ENCODE results near the gene ARID1A. TPM values are rescaled to one million over a fixed set of nuclear protein-coding genes. Genes with fewer than 3 reads are reported as not detected.
A peak's percentile ranks its signal among the peaks of the same experiment; 100 is the strongest.

The ARID1A gene
- polyA plus RNA-seq, 1 donor (not counting 4 experiments of a cell fraction or from before 2014, with no cell fraction given), result 10.2 TPM

DNA sequence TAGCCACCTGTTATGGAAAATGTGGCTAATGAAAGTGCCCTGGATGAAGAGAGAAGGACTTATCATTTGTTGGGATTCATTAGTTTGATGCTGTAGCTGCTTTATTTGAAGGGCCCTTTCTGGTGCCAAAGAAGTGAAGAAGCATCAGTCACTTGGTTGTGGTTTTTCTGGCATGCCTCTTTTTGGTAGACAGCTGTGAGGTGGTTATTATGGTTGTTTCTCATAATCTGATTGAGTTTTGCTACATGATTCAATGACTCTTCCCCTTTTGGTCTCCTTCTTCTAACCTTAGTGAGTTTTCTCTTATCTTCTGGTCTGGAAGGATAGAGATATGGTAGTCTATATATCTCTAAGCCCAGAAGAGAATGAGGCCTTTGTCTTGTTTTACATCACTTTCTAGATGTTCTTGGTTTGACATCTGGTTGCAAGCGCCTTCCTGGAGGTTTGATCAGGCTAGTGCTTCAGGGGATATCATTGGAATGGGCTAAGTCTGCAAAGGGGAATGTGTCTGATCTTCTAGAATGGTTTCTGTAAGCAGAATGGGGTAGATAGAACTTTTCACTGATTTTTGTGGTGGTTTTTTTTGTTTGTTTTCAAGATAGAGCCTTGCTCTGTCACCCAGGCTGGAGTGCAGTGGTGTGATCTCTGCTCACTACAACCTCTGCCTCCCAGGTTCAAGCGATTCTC is 26.0 kb downstream of the ARID1A start:
- H3K27me3 ChIP-seq (ENCODE audit: control insufficient read depth, extremely low read depth, insufficient read depth, low read length), result no peaks in the 10 kb centered on the region
- peaks cover 11% of the 10 kb centered on the region for H3K9me1 ChIP-seq (ENCODE audit: control insufficient read depth, extremely low read depth, insufficient read depth, low read length)
- no peaks in the 10 kb centered on the region for H3K9me3 ChIP-seq (ENCODE audit: control insufficient read depth, low read depth, low read length)
- H3K36me3 ChIP-seq (ENCODE audit: control insufficient read depth in 2 of 2, extremely low read depth in 1 of 2, insufficient read depth in 2 of 2, low read length in 2 of 2), result no peaks in the 10 kb centered on the region
- FAIRE-seq (no peak), DNase-seq (ENCODE audit: low read depth, low spot score) (no peak)
- H3K27ac ChIP-seq (ENCODE audit: control insufficient read depth, insufficient read depth, low read length), result no peak overlapping the region
- no peak overlapping the region for H3K9ac ChIP-seq (ENCODE audit: control insufficient read depth, extremely low read depth, insufficient read depth, low read length)
- H3K79me2 ChIP-seq (ENCODE audit: control insufficient read depth, insufficient read depth, low read length), result peaks cover 88% of the 10 kb centered on the region
- H3K4me3 ChIP-seq (ENCODE audit: control insufficient read depth in 2 of 3, extremely low read depth in 1 of 3, insufficient read depth in 2 of 3, low read depth in 1 of 3, low read length in 3 of 3), result no peak overlapping the region
- no peak overlapping the region for H2AFZ ChIP-seq (ENCODE audit: control insufficient read depth, low read length)
- H4K20me1 ChIP-seq (ENCODE audit: control insufficient read depth, extremely low read depth, insufficient read depth, low read length), result peaks cover 20% of the 10 kb centered on the region
- dilution Hi-C loops (cut with MboI; ENCODE audit: extremely low pct_ligation_motif_present, low sequenced_read_pairs), result no loop called here
- H3K4me2 ChIP-seq (ENCODE audit: control insufficient read depth, extremely low read depth, insufficient read depth, low read depth, low read length), result no peak overlapping the region
- no peak for TF ChIP-seq EZH2 (IDR thresholded peaks at IDR 0.05; ENCODE audit: low read length)
- TF ChIP-seq, protein P1, sequence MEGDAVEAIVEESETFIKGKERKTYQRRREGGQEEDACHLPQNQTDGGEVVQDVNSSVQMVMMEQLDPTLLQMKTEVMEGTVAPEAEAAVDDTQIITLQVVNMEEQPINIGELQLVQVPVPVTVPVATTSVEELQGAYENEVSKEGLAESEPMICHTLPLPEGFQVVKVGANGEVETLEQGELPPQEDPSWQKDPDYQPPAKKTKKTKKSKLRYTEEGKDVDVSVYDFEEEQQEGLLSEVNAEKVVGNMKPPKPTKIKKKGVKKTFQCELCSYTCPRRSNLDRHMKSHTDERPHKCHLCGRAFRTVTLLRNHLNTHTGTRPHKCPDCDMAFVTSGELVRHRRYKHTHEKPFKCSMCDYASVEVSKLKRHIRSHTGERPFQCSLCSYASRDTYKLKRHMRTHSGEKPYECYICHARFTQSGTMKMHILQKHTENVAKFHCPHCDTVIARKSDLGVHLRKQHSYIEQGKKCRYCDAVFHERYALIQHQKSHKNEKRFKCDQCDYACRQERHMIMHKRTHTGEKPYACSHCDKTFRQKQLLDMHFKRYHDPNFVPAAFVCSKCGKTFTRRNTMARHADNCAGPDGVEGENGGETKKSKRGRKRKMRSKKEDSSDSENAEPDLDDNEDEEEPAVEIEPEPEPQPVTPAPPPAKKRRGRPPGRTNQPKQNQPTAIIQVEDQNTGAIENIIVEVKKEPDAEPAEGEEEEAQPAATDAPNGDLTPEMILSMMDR (optimal IDR thresholded peaks at IDR 0.05 in 1 of 3, IDR thresholded peaks at IDR 0.05 in 1 of 3, conservative IDR thresholded peaks at IDR 0.05 in 1 of 3; ENCODE audit: extremely low read depth in 1 of 3, insufficient read depth in 2 of 3, low read length in 3 of 3), result no peak
- H3K4me1 ChIP-seq (ENCODE audit: control insufficient read depth, extremely low read depth, insufficient read depth, low read length), result peaks cover 26% of the 10 kb centered on the region

DNA sequence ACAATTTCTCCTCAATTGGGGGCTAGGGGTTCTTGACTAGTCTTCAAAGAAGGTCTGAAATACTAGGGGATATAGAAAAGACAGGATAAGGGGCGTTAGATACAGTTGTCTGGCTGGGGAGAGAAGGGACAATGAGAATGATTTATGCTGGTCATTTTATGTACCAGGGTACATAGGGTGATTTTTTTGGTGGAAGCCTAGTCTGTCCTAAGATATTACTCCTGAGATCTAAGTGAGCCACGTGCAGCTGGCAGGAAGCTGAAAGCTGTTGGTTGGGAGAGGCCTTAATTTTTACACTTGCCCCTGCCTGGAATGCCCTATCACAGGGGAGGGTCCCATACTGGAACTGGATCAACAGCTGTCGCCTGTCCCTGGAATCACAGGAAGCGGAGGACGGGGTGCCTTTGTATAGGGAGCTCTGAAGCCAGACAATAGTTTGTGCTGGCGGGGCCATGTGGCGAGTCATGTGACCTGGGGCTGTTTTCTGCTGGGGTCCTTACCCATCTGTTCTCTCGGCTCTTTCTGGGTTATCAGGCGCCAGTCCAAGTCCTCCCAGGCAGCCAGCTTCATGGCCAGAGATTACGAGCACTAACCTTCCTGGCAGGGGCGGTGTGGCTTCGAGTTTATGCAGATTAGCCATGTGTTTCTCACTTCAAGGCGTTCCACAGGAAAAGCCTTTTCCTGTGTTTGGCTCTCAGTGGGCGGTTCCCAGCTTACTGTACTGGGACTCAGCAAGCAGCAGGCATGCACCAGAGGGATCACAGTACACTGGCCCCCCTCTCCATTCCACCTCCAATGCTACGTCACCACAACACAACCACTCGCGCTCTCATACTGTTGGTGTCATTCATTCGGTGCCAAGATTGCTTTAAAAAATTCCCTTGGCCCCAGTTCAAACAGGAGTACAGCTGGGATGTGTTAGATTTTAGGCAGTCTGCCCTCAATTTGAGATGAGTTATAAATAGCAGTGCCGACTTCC is 27.5 kb downstream of the ARID1A start:
- Histone ChIP-seq H3K4me3 (ENCODE audit: control insufficient read depth in 2 of 3, extremely low read depth in 1 of 3, insufficient read depth in 2 of 3, low read depth in 1 of 3, low read length in 3 of 3) (peak overlapping the region in 2 of 3 experiments; percentile 15 to 19), H3K27ac (ENCODE audit: control insufficient read depth, insufficient read depth, low read length) (peak overlapping the region; percentile 61), H2AFZ (ENCODE audit: control insufficient read depth, low read length) (no peak overlapping the region), H3K4me2 (ENCODE audit: control insufficient read depth, extremely low read depth, insufficient read depth, low read depth, low read length) (peak overlapping the region; percentile 62), H3K36me3 (ENCODE audit: control insufficient read depth in 2 of 2, extremely low read depth in 1 of 2, insufficient read depth in 2 of 2, low read length in 2 of 2) (no peaks in the 10 kb centered on the region), H3K4me1 (ENCODE audit: control insufficient read depth, extremely low read depth, insufficient read depth, low read length) (peaks cover 23% of the 10 kb centered on the region), H4K20me1 (ENCODE audit: control insufficient read depth, extremely low read depth, insufficient read depth, low read length) (peaks cover 23% of the 10 kb centered on the region), H3K27me3 (ENCODE audit: control insufficient read depth, extremely low read depth, insufficient read depth, low read length) (no peaks in the 10 kb centered on the region), H3K9ac (ENCODE audit: control insufficient read depth, extremely low read depth, insufficient read depth, low read length) (peak overlapping the region; percentile 63), H3K9me1 (ENCODE audit: control insufficient read depth, extremely low read depth, insufficient read depth, low read length) (peaks cover 6% of the 10 kb centered on the region), H3K9me3 (ENCODE audit: control insufficient read depth, low read depth, low read length) (no peaks in the 10 kb centered on the region), H3K79me2 (ENCODE audit: control insufficient read depth, insufficient read depth, low read length) (peaks cover 88% of the 10 kb centered on the region)
- FAIRE-seq, result peak; percentile 86
- TF ChIP-seq, protein P1 (optimal IDR thresholded peaks at IDR 0.05 in 1 of 3, IDR thresholded peaks at IDR 0.05 in 1 of 3, conservative IDR thresholded peaks at IDR 0.05 in 1 of 3; ENCODE audit: extremely low read depth in 1 of 3, insufficient read depth in 2 of 3, low read length in 3 of 3), result no peak
- TF ChIP-seq EZH2 (IDR thresholded peaks at IDR 0.05; ENCODE audit: low read length), result no peak
- DNase-seq (ENCODE audit: low read depth, low spot score), result peak; percentile 81
- dilution Hi-C loops (cut with MboI; ENCODE audit: extremely low pct_ligation_motif_present, low sequenced_read_pairs), result no loop called here

Data from keratinocyte (primary cell).